ENCODE measurements around the gene PUS7L. TPM values are rescaled to one million over a fixed set of nuclear protein-coding genes. Genes with fewer than 3 reads are reported as not detected.
"Not testable (repeated sequence)": the region's sequence is repeated elsewhere in the genome, so short reads cannot be mapped to it uniquely, and the experiment has no call there.

PUS7L gene
- total and polyA plus RNA-seq, 4 donors = 1.5 to 27.0 (median 6.5) TPM

DNA sequence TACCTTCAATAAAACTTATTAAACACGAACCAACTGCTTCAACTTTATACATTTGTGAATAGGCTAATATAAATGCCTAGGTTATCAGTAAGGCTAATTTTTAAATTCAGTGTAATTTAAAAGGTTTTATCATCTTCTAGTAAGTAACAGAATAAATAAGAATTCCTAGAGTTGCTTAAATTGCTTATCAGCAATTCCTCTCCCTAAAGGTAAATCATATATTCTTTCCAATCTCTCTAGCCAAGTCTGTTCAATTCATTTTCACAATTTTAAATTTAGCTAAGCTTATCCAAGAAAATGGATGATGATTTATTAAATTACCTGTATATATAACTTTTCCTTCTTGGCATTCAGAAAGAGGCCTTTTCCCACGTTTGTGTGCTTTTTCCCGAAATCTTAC is 4.6 kb downstream of the PUS7L start:
- Histone ChIP-seq H3K4me3 (no peak overlapping the region), H3K36me3 (ENCODE audit: control insufficient read depth in 4 of 4, insufficient read depth in 4 of 4, low read length in 4 of 4) (peaks cover 0 to 14% (median 3%) of the 10 kb centered on the region in 4 donors), H3K27ac (ENCODE audit: low read depth in 1 of 2, low read length in 1 of 2) (no peak overlapping the region), H3K9ac (ENCODE audit: insufficient read depth in 1 of 2, low read length in 2 of 2) (no peak overlapping the region), H3K4me1 (ENCODE audit: control insufficient read depth in 5 of 5, insufficient read depth in 5 of 5, low read length in 5 of 5) (peaks cover 0 to 12% (median 6%) of the 10 kb centered on the region in 5 donors), H3K27me3 (ENCODE audit: control insufficient read depth in 3 of 3, insufficient read depth in 3 of 3, low read length in 2 of 3) (no peaks in the 10 kb centered on the region), H3K9me3 (ENCODE audit: control insufficient read depth in 4 of 4, insufficient read depth in 3 of 4, low read length in 3 of 4) (no peaks in the 10 kb centered on the region)
- TF ChIP-seq, protein P1, sequence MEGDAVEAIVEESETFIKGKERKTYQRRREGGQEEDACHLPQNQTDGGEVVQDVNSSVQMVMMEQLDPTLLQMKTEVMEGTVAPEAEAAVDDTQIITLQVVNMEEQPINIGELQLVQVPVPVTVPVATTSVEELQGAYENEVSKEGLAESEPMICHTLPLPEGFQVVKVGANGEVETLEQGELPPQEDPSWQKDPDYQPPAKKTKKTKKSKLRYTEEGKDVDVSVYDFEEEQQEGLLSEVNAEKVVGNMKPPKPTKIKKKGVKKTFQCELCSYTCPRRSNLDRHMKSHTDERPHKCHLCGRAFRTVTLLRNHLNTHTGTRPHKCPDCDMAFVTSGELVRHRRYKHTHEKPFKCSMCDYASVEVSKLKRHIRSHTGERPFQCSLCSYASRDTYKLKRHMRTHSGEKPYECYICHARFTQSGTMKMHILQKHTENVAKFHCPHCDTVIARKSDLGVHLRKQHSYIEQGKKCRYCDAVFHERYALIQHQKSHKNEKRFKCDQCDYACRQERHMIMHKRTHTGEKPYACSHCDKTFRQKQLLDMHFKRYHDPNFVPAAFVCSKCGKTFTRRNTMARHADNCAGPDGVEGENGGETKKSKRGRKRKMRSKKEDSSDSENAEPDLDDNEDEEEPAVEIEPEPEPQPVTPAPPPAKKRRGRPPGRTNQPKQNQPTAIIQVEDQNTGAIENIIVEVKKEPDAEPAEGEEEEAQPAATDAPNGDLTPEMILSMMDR (IDR thresholded peaks at IDR 0.05; ENCODE audit: control extremely low read depth, extremely low read depth) = no peak
- 94 to 95% methylated on average over 3 of the region's 3 CpGs for WGBS, 2 donors
- DNase-seq (no peak), ATAC-seq (ENCODE audit: insufficient read depth, low FRiP score) (no peak)

DNA sequence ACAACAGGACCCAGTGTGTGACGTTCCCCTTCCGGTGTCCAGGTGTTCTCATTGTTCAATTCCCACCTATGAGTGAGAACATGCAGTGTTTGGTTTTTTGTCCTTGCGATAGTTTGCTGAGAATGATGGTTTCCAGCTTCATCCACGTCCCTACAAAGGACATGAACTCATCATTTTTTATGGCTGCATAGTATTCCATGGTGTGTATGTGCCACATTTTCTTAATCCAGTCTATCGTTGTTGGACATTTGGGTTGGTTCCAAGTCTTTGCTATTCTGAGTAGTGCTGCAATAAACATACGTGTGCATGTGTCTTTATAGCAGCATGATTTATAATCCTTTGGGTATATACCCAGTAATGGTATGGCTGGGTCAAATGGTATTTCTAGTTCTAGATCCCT is 7.2 kb downstream of the PUS7L start:
- H3K27me3 ChIP-seq (ENCODE audit: control insufficient read depth in 3 of 3, insufficient read depth in 3 of 3, low read length in 2 of 3); H3K9ac ChIP-seq (ENCODE audit: insufficient read depth in 1 of 2, low read length in 2 of 2); H3K27ac ChIP-seq (ENCODE audit: low read depth in 1 of 2, low read length in 1 of 2); H3K4me3 ChIP-seq; ATAC-seq (ENCODE audit: insufficient read depth, low FRiP score); DNase-seq; H3K4me1 ChIP-seq (ENCODE audit: control insufficient read depth in 5 of 5, insufficient read depth in 5 of 5, low read length in 5 of 5); H3K9me3 ChIP-seq (ENCODE audit: control insufficient read depth in 4 of 4, insufficient read depth in 3 of 4, low read length in 3 of 4): not testable (repeated sequence)
- 98 to 100% methylated on average over 3 to 5 of the region's 6 CpGs for WGBS, 2 donors
- peaks cover 0 to 14% (median 3%) of the 10 kb centered on the region in 4 donors for H3K36me3 ChIP-seq (ENCODE audit: control insufficient read depth in 4 of 4, insufficient read depth in 4 of 4, low read length in 4 of 4)

GRCh38 chr12:43750814-43751213 is 7.8 kb downstream of the PUS7L start:
- WGBS, 2 donors = 92 to 94% methylated on average over 3 of the region's 3 CpGs
- no peak overlapping the region for H3K9ac ChIP-seq (ENCODE audit: insufficient read depth in 1 of 2, low read length in 2 of 2)
- peaks cover 0 to 14% (median 3%) of the 10 kb centered on the region in 4 donors for H3K36me3 ChIP-seq (ENCODE audit: control insufficient read depth in 4 of 4, insufficient read depth in 4 of 4, low read length in 4 of 4)
- H3K27ac ChIP-seq (ENCODE audit: low read depth in 1 of 2, low read length in 1 of 2) = no peak overlapping the region
- H3K27me3 ChIP-seq (ENCODE audit: control insufficient read depth in 3 of 3, insufficient read depth in 3 of 3, low read length in 2 of 3) = no peaks in the 10 kb centered on the region
- ATAC-seq (ENCODE audit: insufficient read depth, low FRiP score) (no peak), DNase-seq (no peak)
- H3K9me3 ChIP-seq (ENCODE audit: control insufficient read depth in 4 of 4, insufficient read depth in 3 of 4, low read length in 3 of 4) = no peaks in the 10 kb centered on the region
- TF ChIP-seq, protein P1 (IDR thresholded peaks at IDR 0.05; ENCODE audit: control extremely low read depth, extremely low read depth) = no peak
- peaks cover 0 to 6% (median 0%) of the 10 kb centered on the region in 5 donors for H3K4me1 ChIP-seq (ENCODE audit: control insufficient read depth in 5 of 5, insufficient read depth in 5 of 5, low read length in 5 of 5)
- H3K4me3 ChIP-seq = no peak overlapping the region

GRCh38 chr12:43749016-43749415 is 9.6 kb downstream of the PUS7L start:
- Histone ChIP-seq H3K9me3 (ENCODE audit: control insufficient read depth in 4 of 4, insufficient read depth in 3 of 4, low read length in 3 of 4) (no peaks in the 10 kb centered on the region), H3K4me1 (ENCODE audit: control insufficient read depth in 5 of 5, insufficient read depth in 5 of 5, low read length in 5 of 5) (peaks cover 0 to 4% (median 0%) of the 10 kb centered on the region in 5 donors), H3K36me3 (ENCODE audit: control insufficient read depth in 4 of 4, insufficient read depth in 4 of 4, low read length in 4 of 4) (peaks cover 3 to 8% (median 5%) of the 10 kb centered on the region in 4 donors), H3K9ac (ENCODE audit: insufficient read depth in 1 of 2, low read length in 2 of 2) (no peak overlapping the region), H3K27me3 (ENCODE audit: control insufficient read depth in 3 of 3, insufficient read depth in 3 of 3, low read length in 2 of 3) (no peaks in the 10 kb centered on the region), H3K27ac (ENCODE audit: low read depth in 1 of 2, low read length in 1 of 2) (no peak overlapping the region), H3K4me3 (no peak overlapping the region)
- DNase-seq (no peak), ATAC-seq (ENCODE audit: insufficient read depth, low FRiP score) (no peak)
- TF ChIP-seq, protein P1 (IDR thresholded peaks at IDR 0.05; ENCODE audit: control extremely low read depth, extremely low read depth) = no peak
- 86 to 98% methylated on average over 5 of the region's 5 CpGs for WGBS, 2 donors

All from lung (tissue), 12 donors.